D721Med (cell line): ENCODE measurements around the gene CDH23.
A peak's percentile ranks its signal among the peaks of the same experiment; 100 is the strongest.

Experiments used
- DNase-seq: peaks from one replicate; pipeline ENCODE4 v3.0.0; 2011; ENCODE audit warnings: low spot score; ENCODE audit not compliant: insufficient read length
- FAIRE-seq: peaks from 2 replicates; lab custom pipeline; 2011; peaks lifted over from hg19 to GRCh38; lab: Jason Lieb, UNC
- TF ChIP-seq, protein P1 (sequence below): IDR thresholded peaks from 2 replicates; pipeline ENCODE4 v1.5.1; 2012; ENCODE audit warnings: mild to moderate bottlenecking, control low read depth; ENCODE audit not compliant: insufficient read depth; ENCODE audit errors: missing control alignments

CDH23 gene

DNA sequence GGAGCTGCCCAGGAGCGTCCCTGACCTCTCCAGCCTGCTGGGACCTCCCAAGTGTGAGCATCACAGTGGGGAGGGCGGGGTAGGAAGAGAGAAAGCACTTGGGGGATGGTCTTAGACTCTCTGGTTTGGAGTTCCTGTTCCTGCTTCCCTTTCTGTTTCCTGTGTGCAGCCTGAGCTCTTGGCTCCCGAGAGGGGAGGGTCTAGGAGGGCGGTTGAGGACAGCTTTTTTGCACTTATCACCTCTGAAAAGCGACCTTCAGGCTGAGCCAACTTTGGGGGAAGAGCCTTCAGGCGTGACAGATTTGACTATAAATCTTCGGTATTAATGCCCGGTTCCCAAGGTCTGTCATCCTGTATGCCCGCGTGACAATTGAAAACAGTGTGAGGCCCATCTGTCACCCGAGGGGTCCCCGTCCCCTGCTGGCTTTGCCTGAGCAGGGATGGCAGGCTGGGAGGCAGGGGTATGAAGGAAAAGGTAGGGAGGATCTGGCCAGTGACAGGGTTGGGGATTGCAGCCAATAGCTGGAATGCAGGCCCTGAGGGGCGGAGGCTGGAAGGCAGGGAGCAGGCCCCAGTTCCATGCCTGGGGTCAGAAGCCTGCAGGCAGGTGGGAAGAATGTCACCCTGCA, 78.6 kb downstream of the CDH23 start:
- DNase-seq (peak; percentile 53), FAIRE-seq (no peak)
- TF ChIP-seq, protein P1, sequence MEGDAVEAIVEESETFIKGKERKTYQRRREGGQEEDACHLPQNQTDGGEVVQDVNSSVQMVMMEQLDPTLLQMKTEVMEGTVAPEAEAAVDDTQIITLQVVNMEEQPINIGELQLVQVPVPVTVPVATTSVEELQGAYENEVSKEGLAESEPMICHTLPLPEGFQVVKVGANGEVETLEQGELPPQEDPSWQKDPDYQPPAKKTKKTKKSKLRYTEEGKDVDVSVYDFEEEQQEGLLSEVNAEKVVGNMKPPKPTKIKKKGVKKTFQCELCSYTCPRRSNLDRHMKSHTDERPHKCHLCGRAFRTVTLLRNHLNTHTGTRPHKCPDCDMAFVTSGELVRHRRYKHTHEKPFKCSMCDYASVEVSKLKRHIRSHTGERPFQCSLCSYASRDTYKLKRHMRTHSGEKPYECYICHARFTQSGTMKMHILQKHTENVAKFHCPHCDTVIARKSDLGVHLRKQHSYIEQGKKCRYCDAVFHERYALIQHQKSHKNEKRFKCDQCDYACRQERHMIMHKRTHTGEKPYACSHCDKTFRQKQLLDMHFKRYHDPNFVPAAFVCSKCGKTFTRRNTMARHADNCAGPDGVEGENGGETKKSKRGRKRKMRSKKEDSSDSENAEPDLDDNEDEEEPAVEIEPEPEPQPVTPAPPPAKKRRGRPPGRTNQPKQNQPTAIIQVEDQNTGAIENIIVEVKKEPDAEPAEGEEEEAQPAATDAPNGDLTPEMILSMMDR: no peak

DNA sequence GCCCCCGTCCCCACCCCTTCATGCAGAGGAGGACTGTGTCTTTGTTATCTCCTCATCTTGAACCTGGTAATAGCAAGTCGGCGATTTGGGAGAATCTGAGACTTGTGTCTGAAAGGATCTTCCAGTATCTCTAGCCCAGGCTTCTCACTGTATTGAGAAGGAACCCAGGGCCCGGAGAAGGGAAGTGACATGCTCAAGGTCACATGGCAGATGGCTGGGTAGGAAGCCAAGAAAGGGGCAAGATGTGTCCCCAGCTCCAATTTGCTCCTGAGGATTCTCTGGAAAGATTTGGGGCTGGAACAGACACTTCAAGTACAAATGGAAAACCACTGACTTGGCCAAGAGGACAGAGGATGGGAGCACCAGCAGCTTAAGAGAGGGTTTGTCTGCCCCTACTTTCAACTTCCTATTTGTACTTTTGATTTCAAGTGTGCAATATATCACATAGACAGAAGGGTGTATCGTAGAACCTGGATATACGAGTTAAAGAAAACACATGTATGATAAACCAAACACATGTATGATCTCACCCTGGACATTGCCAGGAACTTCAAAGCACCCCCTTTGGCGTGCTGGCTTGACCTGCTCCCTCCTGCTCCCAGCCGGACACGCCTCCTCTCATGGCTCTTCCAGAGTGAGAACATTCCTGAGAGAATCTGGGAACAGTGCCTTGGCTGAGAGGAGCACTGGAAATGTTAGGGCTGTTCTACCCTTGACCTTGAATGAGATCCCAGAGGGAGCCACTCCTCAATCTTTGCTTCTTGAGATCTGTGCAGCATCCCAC, 79.7 kb downstream of the CDH23 start:
- FAIRE-seq (no peak), DNase-seq (no peak)
- TF ChIP-seq, protein P1: no peak

DNA sequence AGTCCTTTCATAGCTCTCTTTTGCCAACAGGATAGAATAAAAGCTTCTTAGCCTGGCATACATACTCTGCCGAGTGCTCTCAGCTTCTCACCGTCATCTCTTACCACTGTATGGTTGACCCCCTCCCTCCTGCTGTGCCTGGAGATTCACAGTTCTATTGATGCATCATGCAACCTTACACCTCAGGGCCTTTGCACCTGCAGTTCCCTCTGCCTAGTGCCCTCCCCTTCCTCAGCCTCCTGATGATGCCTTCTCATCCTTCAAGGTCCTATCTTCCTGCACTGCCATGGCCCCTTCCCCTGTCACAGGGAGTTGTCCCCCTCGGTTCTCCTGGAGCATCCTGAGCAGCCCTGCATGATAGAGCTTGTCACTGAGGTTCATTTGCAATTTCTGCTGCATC, 81.5 kb downstream of the CDH23 start:
- FAIRE-seq (no peak), DNase-seq (no peak)
- TF ChIP-seq, protein P1: no peak

DNA sequence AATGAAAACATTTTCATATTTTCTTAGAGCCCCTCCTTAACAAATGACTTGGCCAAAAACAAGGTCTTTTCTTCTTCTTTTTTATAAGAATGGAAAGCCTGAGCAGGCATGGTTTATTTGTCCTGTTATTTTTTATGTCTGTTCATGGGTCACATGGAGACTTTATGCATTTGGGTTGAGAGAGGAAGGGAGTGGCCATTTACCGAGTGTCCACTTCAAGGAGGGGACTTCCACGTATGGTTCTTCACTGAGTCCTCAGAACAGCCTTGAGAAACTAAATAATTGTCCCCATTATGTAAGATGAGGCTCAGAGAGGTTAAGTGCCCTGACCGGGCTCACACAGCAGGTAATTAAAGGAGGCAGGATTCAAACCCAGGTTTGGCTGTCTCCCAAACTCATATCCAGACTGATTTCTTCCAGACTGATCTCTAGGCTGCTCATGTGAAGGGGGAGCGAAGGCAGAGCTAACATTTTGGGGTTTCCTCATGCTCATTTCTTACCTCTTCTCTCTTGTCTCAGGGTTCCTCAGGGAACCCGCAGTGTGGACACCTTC, 82.2 kb downstream of the CDH23 start:
- DNase-seq: peak; percentile 8
- TF ChIP-seq, protein P1: no peak
- no peak for FAIRE-seq

DNA sequence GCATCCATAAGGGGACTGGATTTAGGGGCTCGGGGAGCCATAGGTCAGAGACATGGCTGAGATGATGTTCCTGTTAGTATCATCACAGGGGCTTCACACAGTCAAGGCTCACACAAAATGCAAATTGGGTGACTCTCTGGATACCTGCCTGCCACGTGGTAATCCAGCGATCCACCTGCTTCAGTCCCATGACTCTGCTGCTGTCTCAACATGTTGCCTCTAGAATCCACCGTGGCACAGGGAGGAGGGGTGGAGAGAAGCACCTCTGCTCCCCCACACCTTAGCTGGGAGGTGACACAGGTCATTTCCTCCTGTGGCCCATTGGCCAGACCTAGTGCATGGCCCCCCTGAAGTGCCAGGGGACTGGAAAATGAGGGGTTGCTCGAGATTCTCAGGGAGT, 83.1 kb downstream of the CDH23 start:
- TF ChIP-seq, protein P1: no peak
- DNase-seq (no peak), FAIRE-seq (no peak)

DNA sequence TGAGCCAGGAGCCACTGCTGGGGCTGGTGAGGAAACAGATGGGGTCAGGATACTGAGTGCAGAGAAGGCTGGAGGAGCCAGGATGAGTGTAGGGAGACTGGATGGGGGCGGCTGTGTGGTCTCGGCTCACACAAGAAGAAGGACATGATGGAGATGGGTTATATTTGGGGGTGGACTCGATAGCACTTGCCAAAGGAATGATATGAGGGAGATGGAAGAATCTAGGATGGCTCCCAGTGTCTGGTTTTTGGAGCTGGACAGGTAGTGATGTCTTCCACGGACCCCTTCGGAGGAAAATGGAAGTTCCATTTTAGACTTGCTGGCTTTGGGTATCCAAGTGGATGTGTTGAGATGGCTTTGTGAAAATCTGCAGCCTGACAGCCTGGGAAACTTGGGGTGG, 83.9 kb downstream of the CDH23 start:
- TF ChIP-seq, protein P1: no peak
- FAIRE-seq: no peak
- no peak for DNase-seq

DNA sequence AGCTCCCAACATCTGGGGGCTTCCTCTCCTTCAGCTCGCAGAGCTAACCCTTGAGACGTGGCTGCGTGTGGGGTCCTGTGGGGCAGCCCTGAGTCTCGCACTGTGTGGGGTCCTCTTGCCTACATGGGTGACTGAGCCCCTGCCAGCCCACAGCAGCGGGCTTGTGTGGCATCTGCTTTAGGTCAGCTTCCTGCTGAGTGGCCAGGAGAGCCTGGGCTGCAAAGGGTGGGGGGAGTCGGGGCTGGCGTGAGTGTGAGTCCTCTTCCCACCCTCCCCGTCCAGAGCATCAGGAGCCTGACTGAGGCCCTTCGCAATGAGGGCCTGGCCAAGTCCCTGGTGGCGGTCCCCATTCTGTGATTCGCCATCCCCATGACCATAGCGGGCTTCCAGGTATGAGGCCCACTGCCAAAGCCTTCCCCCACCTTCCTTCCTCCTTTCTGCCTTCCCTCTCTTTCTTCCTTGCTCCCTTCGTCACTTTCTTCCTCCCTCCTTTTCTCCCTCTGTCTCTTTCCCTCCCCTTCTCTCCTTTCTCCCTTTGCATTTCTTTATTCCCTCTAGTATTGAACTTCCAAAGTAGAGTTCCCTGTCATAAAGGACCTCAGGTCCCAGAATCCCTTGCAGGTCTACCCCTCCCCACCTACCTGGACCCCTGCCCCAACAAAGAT, 85.2 kb downstream of the CDH23 start:
- TF ChIP-seq, protein P1: no peak
- FAIRE-seq (no peak), DNase-seq (no peak)
